ENCODE measurements around the gene FALEC. TPM values are rescaled to one million over a fixed set of nuclear protein-coding genes. Genes with fewer than 3 reads are reported as not detected.

FALEC gene
- total RNA-seq, 2 donors from 2014 or later = 0.70 to 1.6 TPM

GRCh38 chr1:150576367-150576711 lies 60.8 kb downstream of the FALEC start:
- Histone ChIP-seq H3K27me3 (ENCODE audit: control insufficient read depth, insufficient read depth, low read length, poor library complexity, severe bottlenecking) (no peaks in the 10 kb centered on the region), H3K36me3 (ENCODE audit: control insufficient read depth, insufficient read depth, low read length) (peaks cover 72% of the 10 kb centered on the region), H3K9me3 (ENCODE audit: control insufficient read depth, low read length) (no peaks in the 10 kb centered on the region), H3K27ac (ENCODE audit: low read depth, low read length) (no peak overlapping the region), H3K9ac (ENCODE audit: extremely low read depth, low read length, poor library complexity, severe bottlenecking) (peak overlapping the region; percentile 100), H3K4me3 (ENCODE audit: low read length) (peak overlapping the region; percentile 92), H3K4me1 (ENCODE audit: control insufficient read depth, insufficient read depth, low read length) (peaks cover 6% of the 10 kb centered on the region)
- no peak for DNase-seq
- Mint-ChIP-seq H3K27ac (peak overlapping the region; percentile 46), H3K9me3 (no peaks in the 10 kb centered on the region), H3K27me3 (ENCODE audit: insufficient read depth) (no peaks in the 10 kb centered on the region), H3K4me3 (peak overlapping the region; percentile 98), H3K36me3 (ENCODE audit: low read depth) (peaks cover 74% of the 10 kb centered on the region), H3K4me1 (peaks cover 25% of the 10 kb centered on the region)
- 34 to 60% methylated on average over 2 to 4 of the region's 4 CpGs for WGBS, 2 experiments (ENCODE audit: insufficient coverage in 1 of 2, insufficient read length in 1 of 2)
- TF ChIP-seq, protein P1, sequence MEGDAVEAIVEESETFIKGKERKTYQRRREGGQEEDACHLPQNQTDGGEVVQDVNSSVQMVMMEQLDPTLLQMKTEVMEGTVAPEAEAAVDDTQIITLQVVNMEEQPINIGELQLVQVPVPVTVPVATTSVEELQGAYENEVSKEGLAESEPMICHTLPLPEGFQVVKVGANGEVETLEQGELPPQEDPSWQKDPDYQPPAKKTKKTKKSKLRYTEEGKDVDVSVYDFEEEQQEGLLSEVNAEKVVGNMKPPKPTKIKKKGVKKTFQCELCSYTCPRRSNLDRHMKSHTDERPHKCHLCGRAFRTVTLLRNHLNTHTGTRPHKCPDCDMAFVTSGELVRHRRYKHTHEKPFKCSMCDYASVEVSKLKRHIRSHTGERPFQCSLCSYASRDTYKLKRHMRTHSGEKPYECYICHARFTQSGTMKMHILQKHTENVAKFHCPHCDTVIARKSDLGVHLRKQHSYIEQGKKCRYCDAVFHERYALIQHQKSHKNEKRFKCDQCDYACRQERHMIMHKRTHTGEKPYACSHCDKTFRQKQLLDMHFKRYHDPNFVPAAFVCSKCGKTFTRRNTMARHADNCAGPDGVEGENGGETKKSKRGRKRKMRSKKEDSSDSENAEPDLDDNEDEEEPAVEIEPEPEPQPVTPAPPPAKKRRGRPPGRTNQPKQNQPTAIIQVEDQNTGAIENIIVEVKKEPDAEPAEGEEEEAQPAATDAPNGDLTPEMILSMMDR (conservative IDR thresholded peaks at IDR 0.05) = no peak

DNA sequence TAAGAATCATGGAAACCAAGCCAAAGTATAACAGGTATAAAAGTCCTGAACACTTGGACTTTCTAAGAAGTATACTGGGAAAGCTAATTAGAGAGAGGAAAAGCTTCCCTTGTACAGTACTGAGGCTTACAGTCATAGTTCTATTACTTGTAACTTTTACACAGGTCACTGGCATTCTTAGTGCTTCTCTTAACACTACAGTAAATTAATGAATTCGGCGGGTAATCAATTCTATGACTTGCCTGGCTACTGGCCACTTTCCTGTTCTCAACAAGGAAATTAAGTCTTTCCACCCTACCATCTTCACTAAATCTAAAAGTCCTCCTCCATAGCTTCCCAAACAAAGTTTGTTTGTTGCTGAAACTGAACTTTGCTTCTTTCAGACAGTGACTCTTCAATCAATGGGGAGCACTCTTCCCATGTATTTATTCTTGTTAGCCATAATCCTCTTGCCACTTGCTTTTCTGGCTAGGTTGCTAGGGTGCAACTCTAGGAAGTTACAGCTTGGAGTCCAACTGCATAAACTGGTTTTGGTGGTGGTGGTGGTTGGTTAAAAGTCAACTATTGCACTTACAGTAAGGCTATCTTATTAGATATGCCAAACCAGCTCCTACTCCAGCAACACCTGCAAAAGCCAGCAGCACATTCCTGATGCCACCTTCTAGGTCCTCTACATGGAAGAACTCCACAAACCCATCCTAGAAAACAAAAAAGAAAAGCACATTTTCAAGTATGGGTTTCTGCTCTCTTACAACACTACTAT lies 61.4 kb downstream of the FALEC start:
- Histone ChIP-seq H3K27me3 (ENCODE audit: control insufficient read depth, insufficient read depth, low read length, poor library complexity, severe bottlenecking) (no peaks in the 10 kb centered on the region), H3K9me3 (ENCODE audit: control insufficient read depth, low read length) (no peaks in the 10 kb centered on the region), H3K27ac (ENCODE audit: low read depth, low read length) (no peak overlapping the region), H3K4me1 (ENCODE audit: control insufficient read depth, insufficient read depth, low read length) (peaks cover 6% of the 10 kb centered on the region), H3K4me3 (ENCODE audit: low read length) (peak overlapping the region; percentile 92), H3K36me3 (ENCODE audit: control insufficient read depth, insufficient read depth, low read length) (peaks cover 68% of the 10 kb centered on the region), H3K9ac (ENCODE audit: extremely low read depth, low read length, poor library complexity, severe bottlenecking) (peak overlapping the region; percentile 100)
- Mint-ChIP-seq H3K9me3 (no peaks in the 10 kb centered on the region), H3K36me3 (ENCODE audit: low read depth) (peaks cover 69% of the 10 kb centered on the region), H3K4me3 (peak overlapping the region; percentile 98), H3K27ac (peak overlapping the region; percentile 100), H3K4me1 (peaks cover 25% of the 10 kb centered on the region), H3K27me3 (ENCODE audit: insufficient read depth) (no peaks in the 10 kb centered on the region)
- TF ChIP-seq, protein P1 (conservative IDR thresholded peaks at IDR 0.05) = no peak
- DNase-seq = peak; percentile 40
- 21 to 30% methylated on average over 2 of the region's 2 CpGs for WGBS, 2 experiments (ENCODE audit: insufficient coverage in 1 of 2, insufficient read length in 1 of 2)

DNA sequence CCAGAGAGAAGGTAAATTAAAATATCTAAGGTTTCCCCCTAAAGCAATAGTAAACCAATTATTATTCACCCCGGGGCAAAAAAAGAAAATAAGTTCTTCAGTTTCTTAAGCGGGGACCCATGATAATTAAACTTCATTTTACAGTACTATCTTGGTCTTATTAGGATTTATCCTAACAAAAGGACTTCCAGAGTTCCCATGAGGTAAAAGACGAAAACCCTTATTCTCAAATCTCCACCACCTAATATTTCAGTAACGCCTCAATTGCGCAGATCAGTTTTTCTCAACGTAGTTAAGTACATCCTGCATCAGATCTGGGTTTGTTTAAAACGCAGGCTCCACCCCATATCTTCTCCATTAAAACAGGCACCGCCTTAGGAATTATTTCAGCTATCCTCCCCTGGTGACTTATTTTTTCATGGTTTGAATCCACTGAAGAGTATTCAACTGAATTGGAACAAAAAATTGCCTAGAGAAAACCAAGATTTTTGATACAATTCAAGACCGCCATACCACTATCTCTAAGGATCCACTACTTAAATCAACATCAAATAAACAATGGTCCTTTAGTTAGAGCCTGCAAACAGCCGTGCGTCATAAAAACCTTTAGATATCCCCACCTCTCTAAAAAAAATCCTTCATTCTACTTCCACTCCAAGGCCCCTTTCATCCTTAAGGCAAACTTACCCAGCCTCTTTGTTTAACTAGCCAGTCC lies 62.2 kb downstream of the FALEC start:
- DNase-seq = no peak
- 1 to 3% methylated on average over 9 to 11 of the region's 11 CpGs for WGBS, 2 experiments (ENCODE audit: insufficient coverage in 1 of 2, insufficient read length in 1 of 2)
- Histone ChIP-seq H3K9me3 (ENCODE audit: control insufficient read depth, low read length) (no peaks in the 10 kb centered on the region), H3K4me1 (ENCODE audit: control insufficient read depth, insufficient read depth, low read length) (peaks cover 6% of the 10 kb centered on the region), H3K9ac (ENCODE audit: extremely low read depth, low read length, poor library complexity, severe bottlenecking) (peak overlapping the region; percentile 100), H3K36me3 (ENCODE audit: control insufficient read depth, insufficient read depth, low read length) (peaks cover 61% of the 10 kb centered on the region), H3K27me3 (ENCODE audit: control insufficient read depth, insufficient read depth, low read length, poor library complexity, severe bottlenecking) (no peaks in the 10 kb centered on the region), H3K27ac (ENCODE audit: low read depth, low read length) (peak overlapping the region; percentile 100), H3K4me3 (ENCODE audit: low read length) (peak overlapping the region; percentile 92)
- Mint-ChIP-seq H3K36me3 (ENCODE audit: low read depth) (peaks cover 62% of the 10 kb centered on the region), H3K9me3 (no peaks in the 10 kb centered on the region), H3K4me1 (peaks cover 25% of the 10 kb centered on the region), H3K27ac (peak overlapping the region; percentile 100), H3K27me3 (ENCODE audit: insufficient read depth) (no peaks in the 10 kb centered on the region), H3K4me3 (peak overlapping the region; percentile 98)
- TF ChIP-seq, protein P1 (conservative IDR thresholded peaks at IDR 0.05) = no peak

Data from endodermal cell (in vitro differentiated cells).